Central memory CD8-positive, alpha-beta T cell (primary cell): ENCODE data around the gene KRTAP4-5.
A peak's percentile ranks its signal among the peaks of the same experiment; 100 is the strongest.
"Not testable (repeated sequence)": the region's sequence is repeated elsewhere in the genome, so short reads cannot be mapped to it uniquely, and the experiment has no call there.

ENCODE experiments used
- ATAC-seq: fragments of 150-1000 bp; cut with Tn5 transposase; replicated peaks from 2 replicates; pipeline ENCODE4 v1.10.0; 2022; ENCODE audit warnings: mild to moderate bottlenecking, moderate FRiP score, moderate number of reproducible peaks; ENCODE audit not compliant: poor library complexity, severe bottlenecking; ENCODE audit errors: extremely low read depth
- DNase-seq, 2 donors: peaks; one replicate each; pipeline ENCODE4 v3.0.0; 2021; ENCODE audit warnings: low spot score in 2 of 2
- H3K27ac Mint-ChIP-seq: one replicate; pipeline ENCODE4 v1.8.0; 2022; ENCODE audit warnings: low read depth, mild to moderate bottlenecking, moderate library complexity, mixed read lengths
- H3K27me3 Mint-ChIP-seq: one replicate; pipeline ENCODE4 v1.8.0; 2022; ENCODE audit warnings: mixed read lengths
- H3K36me3 Mint-ChIP-seq: one replicate; pipeline ENCODE4 v1.8.0; 2022; ENCODE audit warnings: mild to moderate bottlenecking, moderate library complexity, mixed read lengths; ENCODE audit not compliant: insufficient read depth
- H3K4me1 Mint-ChIP-seq: one replicate; pipeline ENCODE4 v1.8.0; 2022; ENCODE audit warnings: mixed read lengths
- H3K4me3 Mint-ChIP-seq: one replicate; pipeline ENCODE4 v1.8.0; 2022; ENCODE audit warnings: mild to moderate bottlenecking, moderate library complexity, mixed read lengths
- H3K9me3 Mint-ChIP-seq: one replicate; pipeline ENCODE4 v1.8.0; 2022; ENCODE audit warnings: mixed read lengths

The KRTAP4-5 gene

GRCh38 chr17:41118721-41119120 lies 30.9 kb downstream of the KRTAP4-5 start:
- ATAC-seq (no peak), DNase-seq (no peak)
- H3K4me3 Mint-ChIP-seq, result no peak overlapping the region
- H3K9me3 Mint-ChIP-seq, result no peaks in the 10 kb centered on the region
- H3K27ac Mint-ChIP-seq, result no peak overlapping the region
- H3K27me3 Mint-ChIP-seq, result peaks cover 22% of the 10 kb centered on the region
- H3K4me1 Mint-ChIP-seq, result peaks cover 39% of the 10 kb centered on the region
- peaks cover 2% of the 10 kb centered on the region for H3K36me3 Mint-ChIP-seq

GRCh38 chr17:41117846-41118386 lies 31.7 kb downstream of the KRTAP4-5 start, which contains the start of gene KRTAP4-11:
Gene KRTAP4-11 (minus strand): TSS chr17:41118373. CDS start chr17:41118315, 58 bp downstream.
- H3K36me3 Mint-ChIP-seq, H3K9me3 Mint-ChIP-seq, H3K4me3 Mint-ChIP-seq, ATAC-seq, H3K27ac Mint-ChIP-seq, DNase-seq: not testable (repeated sequence)
- Mint-ChIP-seq H3K4me1 (peaks cover 31% of the 10 kb centered on the region), H3K27me3 (peaks cover 22% of the 10 kb centered on the region)

- no peaks in the 10 kb centered on the region for H3K36me3 Mint-ChIP-seq
- ATAC-seq, result no peak
- peaks cover 27% of the 10 kb centered on the region for H3K27me3 Mint-ChIP-seq
- peaks cover 30% of the 10 kb centered on the region for H3K4me1 Mint-ChIP-seq
- no peak for DNase-seq
- no peak overlapping the region for H3K27ac Mint-ChIP-seq
- no peaks in the 10 kb centered on the region for H3K9me3 Mint-ChIP-seq
- no peak overlapping the region for H3K4me3 Mint-ChIP-seq
Measured at GRCh38 chr17:41116297-41116696, 33.3 kb downstream of the KRTAP4-5 start.

GRCh38 chr17:41111151-41111885 lies 38.3 kb downstream of the KRTAP4-5 start:
- no peaks in the 10 kb centered on the region for H3K9me3 Mint-ChIP-seq
- ATAC-seq (no peak), DNase-seq (no peak)
- no peak overlapping the region for H3K4me3 Mint-ChIP-seq
- H3K36me3 Mint-ChIP-seq, result no peaks in the 10 kb centered on the region
- H3K27ac Mint-ChIP-seq, result peak overlapping the region; percentile 48
- peaks cover 13% of the 10 kb centered on the region for H3K4me1 Mint-ChIP-seq
- peaks cover 62% of the 10 kb centered on the region for H3K27me3 Mint-ChIP-seq

GRCh38 chr17:41108728-41109386 lies 40.8 kb downstream of the KRTAP4-5 start:
- not testable (repeated sequence) for H3K4me1 Mint-ChIP-seq, H3K27ac Mint-ChIP-seq, ATAC-seq, H3K9me3 Mint-ChIP-seq, H3K36me3 Mint-ChIP-seq, DNase-seq
- Mint-ChIP-seq H3K4me3 (peak overlapping the region; percentile 28), H3K27me3 (peaks cover 53% of the 10 kb centered on the region)

GRCh38 chr17:41107941-41108450 lies 41.6 kb downstream of the KRTAP4-5 start:
- no peak for DNase-seq

GRCh38 chr17:41105347-41105746 lies 44.3 kb downstream of the KRTAP4-5 start, which contains the start of gene KRTAP4-9:
Gene KRTAP4-9 (plus strand): TSS chr17:41105389. CDS start chr17:41105389, 0 bp downstream.
- not testable (repeated sequence) for H3K4me3 Mint-ChIP-seq, H3K27ac Mint-ChIP-seq, DNase-seq, H3K4me1 Mint-ChIP-seq, ATAC-seq, H3K9me3 Mint-ChIP-seq, H3K36me3 Mint-ChIP-seq
- peaks cover 45% of the 10 kb centered on the region for H3K27me3 Mint-ChIP-seq

More at GRCh38 chr17:41107941-41108450, 41.6 kb downstream of the KRTAP4-5 start:
- Mint-ChIP-seq H3K27ac (no peak overlapping the region), H3K4me1 (peaks cover 6% of the 10 kb centered on the region), H3K4me3 (no peak overlapping the region), H3K9me3 (no peaks in the 10 kb centered on the region), H3K27me3 (peaks cover 53% of the 10 kb centered on the region), H3K36me3 (peaks cover 1% of the 10 kb centered on the region)
- no peak for ATAC-seq

GRCh38 chr17:41104386-41105038 lies 45.1 kb downstream of the KRTAP4-5 start:
- Mint-ChIP-seq H3K27me3 (peaks cover 45% of the 10 kb centered on the region), H3K4me1 (peaks cover 15% of the 10 kb centered on the region)
- H3K36me3 Mint-ChIP-seq, H3K27ac Mint-ChIP-seq, DNase-seq, H3K4me3 Mint-ChIP-seq, H3K9me3 Mint-ChIP-seq, ATAC-seq: not testable (repeated sequence)

GRCh38 chr17:41103896-41104295 lies 45.7 kb downstream of the KRTAP4-5 start:
- H3K4me3 Mint-ChIP-seq, result no peak overlapping the region
- no peak overlapping the region for H3K27ac Mint-ChIP-seq
- no peaks in the 10 kb centered on the region for H3K9me3 Mint-ChIP-seq
- peaks cover 1% of the 10 kb centered on the region for H3K36me3 Mint-ChIP-seq
- ATAC-seq (no peak), DNase-seq (no peak)
- H3K4me1 Mint-ChIP-seq, result peaks cover 14% of the 10 kb centered on the region
- peaks cover 42% of the 10 kb centered on the region for H3K27me3 Mint-ChIP-seq

GRCh38 chr17:41101586-41102259 lies 47.9 kb downstream of the KRTAP4-5 start, which contains the start of gene KRTAP4-16:
Gene KRTAP4-16 (minus strand): TSS chr17:41102209. CDS start chr17:41102209, 0 bp downstream.
- Mint-ChIP-seq H3K4me3 (no peak within 1 kb of the TSS), H3K36me3 (peaks cover 1% of the 10 kb centered on the region), H3K27me3 (peaks cover 44% of the 10 kb centered on the region), H3K9me3 (no peaks in the 10 kb centered on the region), H3K4me1 (peaks cover 9% of the 10 kb centered on the region), H3K27ac (peak within 1 kb of the TSS; percentile 8)
- DNase-seq (no peak), ATAC-seq (no peak)

- not testable (repeated sequence) for H3K4me1 Mint-ChIP-seq, ATAC-seq, H3K27ac Mint-ChIP-seq, H3K4me3 Mint-ChIP-seq, DNase-seq, H3K36me3 Mint-ChIP-seq, H3K9me3 Mint-ChIP-seq
- peaks cover 51% of the 10 kb centered on the region for H3K27me3 Mint-ChIP-seq
Measured at GRCh38 chr17:41099682-41100480, 49.7 kb downstream of the KRTAP4-5 start.
